Superior temporal gyrus (tissue), 1 donor: ENCODE measurements around the gene LSM11.

Experiments
- DNase-seq: peaks from one replicate; pipeline ENCODE4 v3.0.0-alpha.2; 2016; ENCODE audit errors: extremely low spot score

LSM11 gene

GRCh38 chr5:157770665-157771064, 27.2 kb downstream of the LSM11 start:
- no peak for DNase-seq

GRCh38 chr5:157772127-157772526, 28.6 kb downstream of the LSM11 start:
- no peak for DNase-seq

GRCh38 chr5:157778121-157778805, 34.8 kb downstream of the LSM11 start:
- DNase-seq, result no peak

GRCh38 chr5:157779221-157779620, 35.7 kb downstream of the LSM11 start:
- DNase-seq, result no peak

- DNase-seq, result no peak
Measured at GRCh38 chr5:157785801-157786200, 42.3 kb downstream of the LSM11 start.

- no peak for DNase-seq
Measured at GRCh38 chr5:157793301-157793700, 49.8 kb downstream of the LSM11 start.

- DNase-seq, result no peak
Measured at GRCh38 chr5:157799578-157799977, 56.1 kb downstream of the LSM11 start.

GRCh38 chr5:157800137-157800536, 56.6 kb downstream of the LSM11 start:
- no peak for DNase-seq

GRCh38 chr5:157802736-157803135, 59.2 kb downstream of the LSM11 start:
- no peak for DNase-seq

GRCh38 chr5:157808043-157808442, 64.5 kb downstream of the LSM11 start:
- no peak for DNase-seq
